Osteoblast (primary cell): ENCODE data around the gene TMEM145. TPM values are rescaled to one million over a fixed set of nuclear protein-coding genes. Genes with fewer than 3 reads are reported as not detected.

Source experiments
- DNase-seq: peaks from one replicate; pipeline ENCODE4 v3.0.0; 2011; ENCODE audit warnings: low spot score, mixed read lengths; ENCODE audit not compliant: insufficient read length; ENCODE audit errors: missing footprints
- H2AFZ ChIP-seq: 2 replicates; pipeline ENCODE4 v1.6.0; 2011; ENCODE audit warnings: mild to moderate bottlenecking, low read length
- H3K27ac ChIP-seq: 2 replicates; pipeline ENCODE4 v1.5.1; 2011; ENCODE audit warnings: mild to moderate bottlenecking, low read depth, low read length, moderate library complexity
- H3K27me3 ChIP-seq: 2 replicates; pipeline ENCODE4 v1.6.0; 2012; ENCODE audit warnings: mild to moderate bottlenecking, control low read depth, inconsistent platforms, low read length, moderate library complexity; ENCODE audit not compliant: insufficient read depth
- H3K36me3 ChIP-seq: 2 replicates; pipeline ENCODE4 v1.5.1; 2011; ENCODE audit warnings: mild to moderate bottlenecking, low read length, control low read depth, moderate library complexity; ENCODE audit not compliant: insufficient read depth
- H3K4me1 ChIP-seq: 2 replicates; pipeline ENCODE4 v1.5.1; 2011; ENCODE audit warnings: mild to moderate bottlenecking, low read length, control low read depth, moderate library complexity; ENCODE audit not compliant: insufficient read depth
- H3K4me2 ChIP-seq: 2 replicates; pipeline ENCODE4 v1.6.0; 2011; ENCODE audit warnings: mild to moderate bottlenecking, low read length; ENCODE audit not compliant: insufficient read depth
- H3K4me3 ChIP-seq: fragments of 200-600 bp; sonication (generic); 3 replicates; pipeline ENCODE4 v1.5.1; 2012; ENCODE audit warnings: mild to moderate bottlenecking, low read length, inconsistent platforms; ENCODE audit not compliant: insufficient read depth
- H3K79me2 ChIP-seq: 2 replicates; pipeline ENCODE4 v1.6.0; 2012; ENCODE audit warnings: mild to moderate bottlenecking, low read length, control low read depth, inconsistent platforms; ENCODE audit not compliant: insufficient read depth
- H3K9me3 ChIP-seq: 2 replicates; pipeline ENCODE4 v1.5.1; 2011; ENCODE audit warnings: low read depth, low read length, control low read depth
- H4K20me1 ChIP-seq: 2 replicates; pipeline ENCODE4 v1.6.0; 2012; ENCODE audit warnings: mild to moderate bottlenecking, low read length, control low read depth; ENCODE audit not compliant: insufficient read depth
- CTCF ChIP-seq: IDR thresholded peaks from 2 replicates; pipeline ENCODE4 v1.5.1; 2011; ENCODE audit warnings: mild to moderate bottlenecking, low read depth, low read length, moderate library complexity; ENCODE audit errors: extremely low read depth
- total RNA-seq: library from RNA; depleted of rRNA; stranded (reverse); fragments of >200 nt; gene quantifications from 2 replicates; pipeline ENCODE4 v1.2.3, GENCODE V29; 2012

The TMEM145 gene
- total RNA-seq, 1 donor: not detected

GRCh38 chr19:42268142-42268703, 44.9 kb upstream of the TMEM145 start:
- H4K20me1 ChIP-seq: peaks cover 3% of the 10 kb centered on the region
- H3K36me3 ChIP-seq: peaks cover 8% of the 10 kb centered on the region
- no peaks in the 10 kb centered on the region for H3K9me3 ChIP-seq
- no peaks in the 10 kb centered on the region for H3K27me3 ChIP-seq
- DNase-seq: peak; percentile 99
- H2AFZ ChIP-seq: peak overlapping the region; percentile 99
- peak overlapping the region; percentile 100 for H3K27ac ChIP-seq
- H3K4me1 ChIP-seq: peaks cover 28% of the 10 kb centered on the region
- peak overlapping the region; percentile 92 for H3K4me3 ChIP-seq
- H3K79me2 ChIP-seq: peaks cover 37% of the 10 kb centered on the region
- peak overlapping the region; percentile 99 for H3K4me2 ChIP-seq
- no peak for TF ChIP-seq CTCF

- H3K27ac ChIP-seq: peak within 1 kb of the TSS; percentile 100
- peak within 1 kb of the TSS; percentile 99 for H2AFZ ChIP-seq
- H3K27me3 ChIP-seq: no peaks in the 10 kb centered on the region
- no peak for TF ChIP-seq CTCF
- peaks cover 14% of the 10 kb centered on the region for H3K36me3 ChIP-seq
- peaks cover 7% of the 10 kb centered on the region for H4K20me1 ChIP-seq
- peak within 1 kb of the TSS; percentile 92 for H3K4me3 ChIP-seq
- H3K9me3 ChIP-seq: no peaks in the 10 kb centered on the region
- H3K4me1 ChIP-seq: peaks cover 28% of the 10 kb centered on the region
- peaks cover 44% of the 10 kb centered on the region for H3K79me2 ChIP-seq
- DNase-seq: peak; percentile 99
- H3K4me2 ChIP-seq: peak within 1 kb of the TSS; percentile 100
These were observed 44.2 kb upstream of the TMEM145 start, which contains the start of gene CIC for GRCh38 chr19:42268704-42269477. TSS of gene CIC (plus strand) at chr19:42269252. CDS start at chr19:42271784, 2,532 bp downstream.

- no peak for DNase-seq
- H3K27ac ChIP-seq: peak overlapping the region; percentile 94
- peaks cover 30% of the 10 kb centered on the region for H3K4me1 ChIP-seq
- no peaks in the 10 kb centered on the region for H3K27me3 ChIP-seq
- peak overlapping the region; percentile 89 for H3K4me3 ChIP-seq
- peaks cover 52% of the 10 kb centered on the region for H3K79me2 ChIP-seq
- H3K36me3 ChIP-seq: peaks cover 22% of the 10 kb centered on the region
- H4K20me1 ChIP-seq: peaks cover 15% of the 10 kb centered on the region
- TF ChIP-seq CTCF: no peak
- H2AFZ ChIP-seq: no peak overlapping the region
- H3K4me2 ChIP-seq: peak overlapping the region; percentile 100
- H3K9me3 ChIP-seq: no peaks in the 10 kb centered on the region
These were observed 43.4 kb upstream of the TMEM145 start for GRCh38 chr19:42269478-42270345.
